PFSK-1 (cell line): ENCODE measurements around the gene CCDC126.

Experiments used
- POLR2AphosphoS5 ChIP-seq: IDR thresholded peaks from 2 replicates; pipeline ENCODE4 v1.6.1; 2012; ENCODE audit warnings: low read depth, mild to moderate bottlenecking, control low read depth, low read length, moderate library complexity
- REST ChIP-seq, 2 experiments: IDR thresholded peaks; 2 replicates each; pipeline versions ENCODE4 v1.6.1 to v1.8.0; 2011 to 2012; ENCODE audit warnings: low read depth in 2 of 2, low read length in 2 of 2, control low read depth in 1 of 2, inconsistent platforms in 1 of 2, mild to moderate bottlenecking in 1 of 2, moderate library complexity in 1 of 2; ENCODE audit not compliant: insufficient read depth in 1 of 2
- SIN3A ChIP-seq: IDR thresholded peaks from 2 replicates; pipeline ENCODE4 v1.6.1; 2012; ENCODE audit warnings: mild to moderate bottlenecking, low read length, moderate library complexity, borderline replicate concordance; ENCODE audit not compliant: insufficient read depth
- TAF1 ChIP-seq: IDR thresholded peaks from 2 replicates; pipeline ENCODE4 v1.6.1; 2012; ENCODE audit warnings: low read length, control low read depth, borderline replicate concordance; ENCODE audit not compliant: insufficient read depth

GRCh38 chr7:23586159-23586558 lies 11.0 kb upstream of the CCDC126 start:
- TF ChIP-seq REST (IDR thresholded peaks at IDR 0.05; ENCODE audit: insufficient read depth in 1 of 2, low read depth in 2 of 2, low read length in 2 of 2) (no peak), POLR2AphosphoS5 (no peak), SIN3A (no peak), TAF1 (no peak)
